NCI-H82 treated with DMSO at 0.1 percent for 48 hours (cell line): ENCODE measurements around the gene GPC4.
"Not testable (repeated sequence)": the region's sequence is repeated elsewhere in the genome, so short reads cannot be mapped to it uniquely, and the experiment has no call there.

Experiments
- DNase-seq: peaks from one replicate; lab custom pipeline; 2025; ENCODE audit not compliant: unreplicated experiment; lab: John Stamatoyannopoulos, UW

Gene GPC4

DNA sequence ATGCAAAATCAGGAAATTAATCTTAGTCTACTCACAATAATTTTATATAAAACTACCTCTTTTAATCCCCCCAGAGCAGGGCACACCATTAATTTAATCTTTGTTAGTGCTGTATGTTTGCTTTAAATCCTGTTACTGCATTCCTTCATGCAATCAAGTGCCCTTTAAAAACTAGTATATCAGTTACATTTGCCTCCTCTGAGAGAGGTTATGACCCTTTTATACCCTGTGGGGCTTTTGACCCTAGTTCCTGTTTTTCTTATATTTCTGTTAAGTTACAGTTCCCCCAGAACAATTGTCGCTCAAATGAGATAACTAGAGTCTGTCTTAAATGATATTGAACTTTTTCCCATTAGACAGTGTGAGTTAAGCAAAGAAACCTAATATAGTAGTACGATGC is 46.2 kb downstream of the GPC4 start:
- DNase-seq = no peak

DNA sequence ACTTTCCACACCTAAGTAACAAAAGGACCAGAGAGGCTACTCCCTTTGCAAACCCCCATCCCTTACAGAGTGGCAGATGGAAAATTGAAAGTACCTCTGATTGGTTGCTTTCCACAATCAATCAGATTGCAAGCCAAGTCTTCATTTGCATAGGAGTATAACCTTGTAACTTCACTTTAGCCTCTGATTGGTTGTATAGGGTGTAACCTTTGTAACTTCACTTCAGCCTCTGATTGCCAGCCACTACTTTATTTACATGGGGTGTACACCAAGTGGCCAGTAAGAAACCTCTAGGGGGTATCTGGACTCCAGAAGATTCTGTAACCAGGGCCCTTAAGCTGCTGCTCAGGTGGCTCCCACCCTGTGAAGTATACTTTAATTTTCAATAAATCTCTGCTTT is 48.6 kb downstream of the GPC4 start:
- no peak for DNase-seq

DNA sequence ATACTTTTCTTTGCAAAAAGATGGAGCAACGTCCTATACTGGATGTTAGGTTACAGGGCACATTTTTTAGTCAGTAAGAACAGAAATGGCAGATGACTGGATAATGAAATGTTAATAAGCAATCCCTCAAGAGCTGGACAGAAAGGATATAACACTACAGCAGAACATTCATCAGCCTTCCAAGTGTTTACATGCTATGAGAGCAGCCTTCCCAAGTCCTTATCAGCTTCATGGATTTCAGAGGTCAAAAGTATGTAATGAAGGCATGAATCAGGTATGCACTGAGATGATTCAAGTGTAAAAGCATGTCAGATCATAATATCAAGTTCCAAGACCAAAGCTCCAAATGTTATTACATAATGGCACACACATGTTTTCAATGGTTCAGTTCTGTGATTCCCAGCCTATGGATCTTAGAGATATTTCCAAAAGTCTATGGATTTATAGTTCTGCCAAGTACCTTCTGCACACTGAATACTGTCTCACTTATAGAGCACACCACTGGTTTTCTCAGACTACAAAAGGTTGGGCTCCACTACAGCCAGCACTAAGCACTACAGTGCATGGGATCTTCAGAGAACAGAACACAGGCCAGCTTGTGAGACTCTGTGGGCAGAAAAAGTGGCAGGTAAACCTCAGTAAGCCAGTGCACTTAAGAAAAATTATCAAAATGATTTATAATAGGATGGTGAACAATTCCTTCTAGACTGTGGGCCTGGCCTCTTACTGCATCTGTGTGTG is 49.2 kb downstream of the GPC4 start:
- no peak for DNase-seq

DNA sequence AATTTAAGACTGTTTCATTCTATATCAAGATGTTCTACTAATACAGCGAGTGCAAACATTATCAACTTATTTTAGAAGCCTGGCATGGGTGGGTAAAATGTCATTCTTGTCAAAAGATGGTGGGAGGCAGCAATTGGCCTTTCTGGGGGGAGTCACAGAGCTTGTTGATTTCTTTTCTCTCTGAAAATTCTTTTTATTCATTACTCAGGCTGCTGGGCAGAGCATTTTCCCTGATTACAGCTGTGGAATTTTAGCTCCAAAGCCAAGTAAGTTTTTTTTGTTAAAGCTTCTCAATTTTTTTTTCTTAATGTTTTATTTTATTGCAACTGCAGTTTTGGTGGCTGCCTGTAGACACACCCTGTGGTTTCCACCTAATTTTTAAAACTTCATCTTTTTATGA is 50.4 kb downstream of the GPC4 start:
- no peak for DNase-seq

DNA sequence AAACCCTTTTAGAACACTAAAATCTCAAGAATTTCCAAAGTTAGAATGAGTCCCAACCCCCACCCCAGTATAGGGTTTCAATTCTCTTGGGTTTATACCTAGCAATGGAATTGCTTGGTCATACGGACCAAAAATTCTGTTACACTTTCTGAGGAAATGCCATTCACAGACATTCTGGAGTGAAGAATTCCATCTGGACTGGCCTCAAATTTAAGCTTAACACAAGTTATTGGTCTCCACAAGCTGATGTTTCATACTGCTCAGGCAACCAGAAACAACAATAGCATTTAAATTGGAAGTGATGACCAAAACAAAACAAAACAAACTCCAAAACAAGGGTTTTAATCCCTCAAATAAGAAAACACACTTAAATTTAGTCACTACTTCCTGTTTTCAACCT is 51.1 kb downstream of the GPC4 start:
- DNase-seq = no peak

DNA sequence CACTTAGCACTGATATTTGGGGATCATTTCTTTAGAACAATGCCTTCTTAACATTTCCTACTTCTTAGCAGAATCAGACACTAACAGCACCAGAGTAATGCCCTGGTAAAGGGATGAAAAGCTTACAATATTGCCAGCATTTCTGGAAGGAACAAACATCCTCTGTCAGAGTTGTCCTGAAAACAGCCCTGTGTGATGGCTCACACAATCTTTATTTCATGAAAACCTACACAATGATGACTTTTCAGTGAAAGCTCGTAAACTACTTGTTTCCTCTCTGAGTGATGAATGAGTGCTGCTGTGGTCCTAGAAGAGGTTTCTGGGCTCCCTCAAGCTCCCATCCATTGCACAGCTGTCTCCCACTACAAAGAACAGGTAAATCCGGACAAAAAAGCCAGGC is 52.8 kb downstream of the GPC4 start:
- no peak for DNase-seq

DNA sequence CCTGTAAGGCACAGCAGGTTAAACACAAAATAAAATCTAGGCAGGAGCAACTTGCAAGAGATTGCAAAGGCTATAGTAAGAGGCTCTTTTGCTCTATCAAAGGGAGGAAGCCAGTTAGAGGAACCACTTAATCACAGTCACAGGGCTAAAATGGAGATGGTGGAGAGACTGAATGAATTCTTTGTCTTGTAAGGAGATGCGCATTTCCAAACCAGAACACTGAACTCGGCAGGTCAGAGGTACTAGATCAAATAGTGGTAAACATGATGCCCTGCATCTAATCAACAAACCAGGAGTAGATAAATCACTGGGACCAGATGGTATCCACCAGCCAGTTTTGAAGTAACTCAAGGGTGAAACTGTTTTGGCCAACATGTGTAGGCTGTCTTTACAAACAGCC is 55.8 kb downstream of the GPC4 start:
- DNase-seq = no peak

DNA sequence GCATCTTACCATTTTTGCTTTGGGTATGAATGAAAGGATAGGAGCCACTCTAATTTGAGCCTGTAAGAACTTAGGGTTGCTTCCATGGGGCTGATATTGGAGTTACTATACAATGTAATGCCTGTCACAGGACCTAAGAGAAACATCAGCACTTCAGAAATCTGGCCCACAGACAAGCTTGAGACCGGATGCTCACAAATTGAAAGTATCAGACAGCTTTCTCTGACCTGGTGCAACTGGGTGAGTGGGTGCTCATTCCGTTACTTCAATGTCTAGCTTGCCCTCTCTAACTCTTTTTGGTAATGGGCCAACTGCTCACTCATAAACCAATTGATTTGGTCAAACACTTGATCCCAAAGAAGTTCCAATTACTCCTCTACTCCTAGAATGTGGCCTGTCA is 62.1 kb downstream of the GPC4 start:
- no peak for DNase-seq

DNA sequence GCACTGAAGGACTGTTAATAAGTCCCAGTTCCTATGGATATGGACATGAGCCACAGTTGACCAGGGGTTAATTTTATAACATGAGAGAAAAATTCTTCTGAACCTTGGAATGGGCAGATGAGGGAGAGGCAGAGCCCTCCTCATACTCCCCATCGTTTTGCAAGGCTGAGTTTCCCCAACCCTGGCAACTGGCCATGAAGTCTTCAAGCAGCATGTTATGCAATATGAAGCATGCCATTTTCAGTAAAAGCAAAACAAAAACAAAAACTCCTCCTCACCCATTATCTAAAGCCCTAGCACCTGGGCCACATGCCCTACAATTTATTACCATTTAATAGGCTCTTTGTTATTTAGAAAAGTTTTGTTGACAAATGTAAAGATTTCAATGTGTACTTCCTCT is 64.5 kb downstream of the GPC4 start:
- DNase-seq = no peak

DNA sequence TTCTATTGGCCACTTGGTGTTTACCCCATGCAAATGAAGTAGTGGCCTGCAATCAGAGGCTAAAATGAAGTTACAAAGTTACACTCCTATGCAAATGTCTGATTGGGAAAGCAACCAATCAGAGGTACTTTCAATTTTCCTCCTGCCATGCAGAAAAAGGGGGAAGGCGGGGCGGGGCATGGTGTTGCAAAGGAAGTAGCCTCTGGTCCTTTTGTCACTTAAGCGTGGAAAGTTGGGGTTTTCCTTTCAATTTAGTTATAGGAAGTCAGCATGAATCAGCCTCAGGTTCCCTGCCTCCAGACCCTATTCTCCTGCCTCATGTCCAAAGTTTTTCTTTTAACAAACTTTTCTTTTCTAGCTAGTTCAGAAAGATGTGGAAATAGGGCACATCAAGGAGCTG is 69.3 kb downstream of the GPC4 start:
- DNase-seq = no peak

DNA sequence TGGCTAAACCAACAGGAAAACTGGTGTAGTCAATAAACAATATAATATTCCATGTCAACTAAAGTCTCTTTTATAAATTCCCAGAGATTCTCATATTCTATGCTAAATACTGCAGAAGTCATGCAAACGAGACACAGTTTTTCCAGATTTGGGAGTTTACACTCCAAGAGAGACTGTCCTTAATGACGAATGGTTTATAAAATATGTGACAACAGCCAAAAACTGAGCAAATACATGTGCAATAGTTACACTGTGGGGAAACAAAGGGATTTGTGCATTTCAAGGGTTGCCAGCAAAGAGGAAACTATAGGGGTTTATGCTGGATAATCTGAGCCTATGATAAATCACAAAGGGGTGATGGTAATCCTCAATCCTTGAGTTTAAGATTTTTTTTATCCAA is 75.7 kb downstream of the GPC4 start:
- DNase-seq = no peak

DNA sequence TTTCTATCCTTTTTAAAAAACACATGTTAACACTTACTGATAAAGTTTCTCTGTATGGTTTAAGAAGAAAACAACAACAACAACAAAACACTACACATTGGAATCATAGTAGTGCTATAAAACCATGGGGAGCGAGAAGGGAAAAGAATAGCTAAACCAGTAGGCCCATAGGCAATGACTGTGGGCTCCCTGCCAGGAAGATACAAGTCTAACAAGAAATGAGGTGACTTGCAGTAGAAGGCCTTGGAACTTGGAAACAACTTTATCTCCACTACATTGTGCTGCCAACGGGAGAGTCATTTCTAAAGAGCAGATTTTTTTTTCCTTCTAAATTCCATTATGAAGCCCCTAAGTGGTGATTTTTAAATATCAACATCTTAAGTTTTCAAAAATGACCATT is 78.0 kb downstream of the GPC4 start:
- no peak for DNase-seq

DNA sequence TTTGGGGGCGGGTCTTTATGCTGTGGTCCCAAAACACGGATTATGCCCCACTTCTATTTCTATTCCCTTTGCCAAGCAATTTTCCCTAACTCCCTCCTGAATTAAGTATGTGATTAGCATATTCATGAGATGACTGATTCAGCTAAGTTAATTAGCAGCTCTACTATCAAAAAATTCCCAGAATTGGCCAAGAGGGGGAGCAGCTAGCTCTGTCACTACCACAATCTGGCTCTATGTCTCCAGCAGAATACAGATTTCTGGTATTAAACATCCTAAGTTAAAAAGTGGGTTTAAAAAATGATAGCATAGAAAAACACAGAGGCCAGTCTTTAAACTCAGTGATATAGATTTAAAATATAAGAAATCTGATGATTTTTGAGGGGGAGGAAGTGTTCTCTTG is 80.3 kb downstream of the GPC4 start:
- DNase-seq = no peak

DNA sequence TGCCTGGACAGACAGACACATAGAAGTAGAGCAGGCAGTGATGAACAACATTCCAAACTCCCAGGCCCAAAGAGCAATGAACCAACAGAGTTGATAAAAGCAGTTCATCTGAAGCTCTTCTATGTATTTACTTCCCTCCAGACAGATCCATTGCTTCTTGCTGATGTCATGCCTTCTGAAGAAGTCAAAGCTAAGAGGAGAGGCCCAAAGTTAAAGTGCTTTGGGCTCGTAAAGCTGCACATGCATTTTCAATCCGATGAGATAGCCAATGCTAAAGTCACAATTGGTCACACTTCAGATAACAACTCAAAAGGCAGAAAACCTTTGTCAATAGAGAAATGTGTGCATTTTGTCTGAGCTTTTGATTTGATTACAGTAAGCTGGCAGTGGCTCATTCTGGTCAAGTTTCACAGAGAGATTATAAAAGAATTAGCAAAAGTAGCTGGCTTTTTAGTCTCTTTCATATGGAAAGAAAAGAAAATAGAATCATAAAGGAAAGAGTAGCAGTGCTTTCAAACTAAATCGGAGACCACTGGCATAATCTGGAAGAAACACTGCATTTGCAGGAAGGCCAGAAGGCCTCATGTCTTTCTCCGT is 82.0 kb downstream of the GPC4 start:
- DNase-seq = no peak

DNA sequence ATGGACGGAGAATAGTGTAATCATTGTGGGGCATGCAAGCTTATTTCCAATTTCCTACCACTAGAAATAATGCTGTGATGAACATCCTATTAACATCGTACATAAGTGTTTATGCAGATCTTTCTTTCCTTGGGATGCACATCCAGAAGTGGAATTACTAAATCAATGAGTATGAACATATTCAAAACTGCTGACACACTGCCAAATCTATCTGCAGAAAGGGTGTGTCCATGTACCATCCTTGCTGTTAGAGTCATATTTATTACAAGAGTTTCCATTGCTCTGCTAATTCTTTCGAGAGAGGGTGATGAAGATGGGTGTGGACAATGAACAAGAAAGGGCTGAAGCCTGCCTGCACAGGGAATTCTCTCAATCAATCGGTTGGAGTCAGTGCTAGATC is 82.6 kb downstream of the GPC4 start:
- DNase-seq = no peak

DNA sequence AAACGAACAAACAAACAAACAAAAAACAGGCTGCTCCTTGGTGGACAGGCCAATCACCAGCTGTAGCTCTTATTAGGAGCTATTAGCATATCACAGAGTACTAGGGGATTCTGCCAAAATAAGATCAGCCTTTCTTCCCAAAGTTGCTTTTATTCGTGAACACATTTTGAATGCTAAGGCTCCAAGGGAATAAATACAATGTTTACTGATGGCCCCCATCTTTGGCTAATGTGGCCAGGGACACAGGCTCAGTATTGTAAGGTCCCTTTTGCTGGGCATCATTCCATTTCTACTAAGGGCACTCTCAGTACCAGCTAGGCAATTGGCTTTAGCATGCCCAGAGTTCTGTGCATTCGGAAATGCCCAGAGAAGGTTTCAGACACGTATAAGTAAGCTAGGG is 84.3 kb downstream of the GPC4 start:
- DNase-seq = no peak

DNA sequence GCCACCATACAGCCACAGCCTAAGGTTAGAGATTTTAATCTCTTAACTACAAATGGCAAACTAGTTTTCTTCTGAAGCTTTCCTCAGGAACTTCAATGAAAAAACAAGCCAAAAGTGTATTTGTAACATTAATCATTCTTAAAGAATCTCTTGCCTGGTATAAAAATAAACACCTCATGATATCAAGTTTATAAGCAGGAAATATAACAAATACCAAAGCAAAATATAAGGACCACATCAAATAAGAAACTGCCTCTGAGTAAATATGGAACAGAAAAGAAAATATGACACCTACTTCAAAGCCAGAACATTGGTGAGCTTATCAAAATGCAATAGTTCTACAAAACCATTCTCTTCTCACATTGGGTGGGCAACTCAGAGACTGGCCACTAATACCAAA is 89.9 kb downstream of the GPC4 start:
- no peak for DNase-seq

DNA sequence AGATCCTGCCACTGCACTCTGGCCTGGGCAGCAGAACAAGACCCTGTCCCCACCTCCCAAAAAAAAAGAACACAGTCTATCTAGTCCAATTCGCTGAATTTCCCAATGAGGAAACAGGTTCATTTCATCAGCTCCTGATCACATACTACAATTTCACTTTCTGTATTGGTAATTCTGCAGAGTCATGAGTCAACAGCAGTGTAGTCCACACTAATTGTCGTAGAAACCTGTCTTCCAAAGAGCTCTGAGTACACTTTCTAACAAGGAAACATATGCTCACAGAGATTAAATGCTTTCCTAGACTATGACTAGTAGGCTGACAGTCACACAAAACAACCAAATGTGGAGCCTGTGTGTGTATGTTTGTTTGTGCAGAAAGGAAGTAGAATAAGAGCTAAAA is 91.9 kb downstream of the GPC4 start:
- DNase-seq = no peak

DNA sequence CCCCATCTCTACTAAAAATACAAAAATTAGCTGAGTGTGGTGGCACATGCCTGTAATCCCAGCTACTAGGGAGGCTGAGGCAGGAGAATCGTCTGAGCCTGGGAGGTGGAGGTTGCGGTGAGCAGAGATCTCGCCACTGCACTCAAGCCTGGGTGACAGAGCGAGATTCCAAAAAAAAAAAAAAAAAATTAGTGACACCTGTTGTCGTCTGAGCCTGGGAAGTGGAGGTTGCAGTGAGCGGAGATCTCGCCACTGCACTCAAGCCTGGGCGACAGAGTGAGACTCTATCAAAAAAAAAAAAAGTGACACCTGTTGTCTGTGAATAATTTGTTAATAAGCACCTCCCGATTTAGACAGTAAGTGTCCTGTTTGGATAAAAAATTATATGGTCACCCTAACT is 93.0 kb downstream of the GPC4 start:
- not testable (repeated sequence) for DNase-seq

DNA sequence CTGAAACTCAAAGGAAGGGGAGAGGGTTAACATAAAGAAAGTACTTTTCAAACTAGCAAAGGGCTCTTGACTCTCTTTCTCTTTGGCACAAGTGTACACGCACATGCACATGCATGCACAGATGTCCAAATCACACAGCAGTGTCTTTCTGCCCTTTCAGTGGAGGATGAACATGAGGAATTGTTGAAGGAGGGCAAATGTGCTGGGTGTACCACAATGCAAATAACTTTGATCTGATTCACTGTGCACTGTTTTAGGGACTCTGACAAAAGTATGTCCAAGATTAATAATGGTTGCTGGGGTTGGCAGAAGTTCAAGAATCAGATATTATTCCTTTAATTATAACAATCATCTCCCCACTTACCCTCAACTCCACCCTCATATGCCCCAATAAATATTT is 93.8 kb downstream of the GPC4 start:
- DNase-seq = no peak

DNA sequence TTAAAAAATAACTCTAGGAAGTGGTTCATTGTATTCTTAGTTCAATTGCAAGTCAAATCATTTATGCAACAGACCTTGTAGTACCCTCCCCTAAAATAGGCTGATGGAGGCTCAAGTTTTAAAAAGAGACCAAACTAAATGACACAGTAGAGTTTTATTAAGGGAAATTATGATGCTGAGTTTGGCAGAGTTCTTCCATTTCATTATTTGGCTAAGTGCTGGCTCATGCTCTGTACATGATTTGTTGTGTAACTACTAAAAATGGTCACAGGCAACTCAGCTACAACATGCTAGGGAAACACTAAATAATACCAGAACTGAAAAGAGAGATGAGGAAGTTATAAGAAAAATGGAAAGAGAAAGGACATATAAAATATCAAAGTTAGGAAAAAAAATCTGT is 101.0 kb downstream of the GPC4 start:
- no peak for DNase-seq

DNA sequence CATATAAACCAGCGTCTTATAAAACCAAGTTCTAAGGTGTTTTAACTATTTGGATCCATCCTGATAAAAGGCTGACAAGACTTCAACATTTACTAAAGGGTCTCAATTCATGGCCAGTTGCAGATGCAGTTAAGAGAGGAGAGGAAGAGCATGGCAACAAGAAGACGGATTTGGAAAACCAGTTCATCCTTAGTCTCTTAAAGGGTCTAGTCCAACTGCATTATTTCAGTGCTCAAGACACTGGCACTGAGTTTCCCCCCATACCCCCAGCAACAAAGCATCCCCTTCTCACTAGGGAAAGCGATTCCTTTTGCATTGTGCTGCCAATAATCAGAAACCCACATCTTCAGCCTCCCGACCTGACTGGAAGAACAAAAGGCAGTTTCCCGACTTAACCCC is 106.8 kb downstream of the GPC4 start:
- no peak for DNase-seq
